T47D (cell line): ENCODE results near the gene BSPRY.

Source experiments
- DNase-seq, 2 experiments: peaks; one replicate each; pipeline versions ENCODE4 v3.0.0 to v3.0.0-alpha.2; 2011 to 2012; ENCODE audit warnings: low read depth in 1 of 2, low spot score in 1 of 2
- JUND ChIP-seq: IDR thresholded peaks from 2 replicates; pipeline ENCODE4 v1.6.1; 2012; ENCODE audit warnings: low read depth
- in situ Hi-C: cut with HindIII; loops from 2 replicates; pipeline ENCODE4 v1.10.0; 2016; ENCODE audit warnings: low sequenced_read_pairs, low pct_unique_long_range_greater_than_20kb

The BSPRY gene

DNA sequence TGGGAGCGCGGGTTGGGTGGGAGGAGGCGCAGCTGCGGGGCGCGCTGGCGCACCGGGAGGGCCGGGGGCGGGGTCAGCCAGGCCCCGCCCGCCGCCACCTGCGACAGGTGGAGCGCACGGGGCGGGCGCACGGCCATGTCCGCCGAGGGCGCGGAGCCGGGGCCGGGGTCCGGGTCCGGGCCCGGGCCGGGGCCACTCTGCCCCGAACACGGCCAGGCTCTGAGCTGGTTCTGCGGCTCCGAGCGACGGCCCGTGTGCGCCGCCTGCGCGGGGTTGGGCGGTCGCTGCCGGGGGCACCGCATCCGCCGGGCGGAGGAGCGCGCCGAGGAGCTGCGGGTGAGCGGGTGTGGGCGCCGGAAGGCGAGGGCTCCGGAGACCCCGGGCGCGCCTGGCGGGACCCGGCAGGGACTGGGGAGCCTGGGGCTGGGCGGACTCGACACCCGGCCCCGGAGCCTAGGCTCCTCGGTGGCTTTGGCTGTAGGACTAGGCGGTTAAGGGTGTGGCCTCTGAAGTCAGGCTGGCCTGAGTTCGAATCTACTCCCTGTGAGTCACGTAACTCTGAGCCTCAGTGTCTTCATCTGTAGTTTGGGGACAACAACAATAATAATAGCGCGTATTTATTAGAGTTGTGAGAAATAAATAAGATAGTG is at the start of gene BSPRY:
BSPRY (plus strand) TSS at position 97 of the 650 bp plus-strand sequence; CDS start at position 136, 39 bp downstream.
- peak; percentile 74 to 86 for DNase-seq
- in situ Hi-C loops, result no loop called here
- no peak for TF ChIP-seq JUND

DNA sequence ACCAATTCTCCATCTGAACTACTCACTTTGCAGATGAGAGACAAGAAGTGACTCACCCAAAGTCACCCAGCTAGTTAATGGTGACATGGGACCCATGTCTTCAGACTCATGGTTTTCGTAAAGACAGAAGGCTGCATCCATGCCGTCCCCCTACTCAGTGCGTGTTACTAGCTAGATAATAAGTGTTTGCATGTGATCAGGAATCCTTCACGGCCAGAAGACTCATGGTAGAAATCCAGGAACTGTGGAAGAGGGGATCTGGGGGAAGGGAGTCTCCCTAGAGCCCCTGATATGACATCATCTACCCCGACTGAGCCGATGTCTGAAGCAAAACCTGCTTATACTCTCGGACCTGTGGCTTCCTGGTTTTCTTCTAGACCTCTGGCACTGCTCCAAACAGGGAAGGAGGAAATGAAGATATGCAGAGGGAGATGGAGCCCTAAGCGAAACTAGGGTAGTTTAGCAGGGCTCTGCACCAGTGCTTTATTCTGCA is 49.5 kb upstream of the BSPRY start:
- DNase-seq, result peak; percentile 16 to 64
- no peak for TF ChIP-seq JUND
- in situ Hi-C loops, result no loop called here

DNA sequence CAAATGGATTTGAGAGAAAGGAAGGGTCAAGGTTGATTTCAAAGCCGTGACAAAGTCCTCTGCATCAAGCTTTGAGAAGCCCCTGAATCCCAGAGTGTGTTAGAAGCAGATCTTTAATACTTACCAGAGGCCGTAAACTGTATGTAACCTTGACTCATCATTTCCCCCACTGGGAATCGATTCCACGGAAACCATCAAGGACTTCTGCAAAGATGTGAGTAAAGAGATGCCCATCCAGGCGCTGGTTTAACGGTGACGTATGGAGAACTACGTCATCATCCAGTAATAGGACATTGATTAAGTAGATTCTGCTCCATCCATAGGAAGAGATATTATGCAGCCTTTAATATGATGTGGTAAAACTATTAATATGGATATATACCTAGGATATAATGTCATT is 47.8 kb upstream of the BSPRY start:
- DNase-seq, result no peak
- in situ Hi-C loops, result no loop called here
- no peak for TF ChIP-seq JUND

DNA sequence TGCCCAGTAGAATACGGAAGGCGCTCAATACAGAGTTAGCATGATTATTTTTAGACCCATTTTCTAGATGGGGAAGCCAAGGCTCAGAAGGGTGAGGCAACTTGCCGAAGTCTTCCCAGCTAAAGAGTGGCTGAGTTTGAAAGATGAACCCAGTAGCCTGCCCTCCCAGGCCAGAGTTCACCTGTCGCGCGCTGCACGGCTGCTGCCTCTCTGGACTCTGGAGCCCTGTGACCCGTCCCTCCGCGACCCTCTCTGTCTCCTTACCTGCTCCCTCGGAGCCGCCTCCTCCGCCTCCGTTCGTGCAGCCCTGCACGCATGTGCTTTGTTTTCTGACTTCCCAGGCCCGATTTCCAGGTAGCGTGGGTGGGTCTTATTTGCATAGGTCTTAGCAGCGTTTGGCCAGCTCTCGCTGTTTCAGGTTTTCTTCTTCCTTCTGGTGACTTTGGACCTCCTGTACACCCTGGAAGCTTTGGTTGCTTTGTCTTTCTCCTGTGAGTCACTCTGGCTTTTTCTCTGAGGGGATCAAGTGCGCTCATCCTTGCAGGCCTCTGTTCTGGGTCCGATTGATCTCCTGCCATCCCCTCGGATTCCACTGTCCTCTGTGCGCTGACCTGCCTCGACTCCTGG is 46.4 kb upstream of the BSPRY start, which contains the start of gene RNF183:
RNF183 (minus strand) TSS at position 585 of the 627 bp plus-strand sequence. CDS start 5,192 bp downstream, outside the sequence.
- no peak for TF ChIP-seq JUND
- in situ Hi-C loops, result no loop called here
- DNase-seq, result no peak

- in situ Hi-C loops, result no loop called here
These were observed 42.8 kb upstream of the BSPRY start for GRCh38 chr9:113306566-113306965.

DNA sequence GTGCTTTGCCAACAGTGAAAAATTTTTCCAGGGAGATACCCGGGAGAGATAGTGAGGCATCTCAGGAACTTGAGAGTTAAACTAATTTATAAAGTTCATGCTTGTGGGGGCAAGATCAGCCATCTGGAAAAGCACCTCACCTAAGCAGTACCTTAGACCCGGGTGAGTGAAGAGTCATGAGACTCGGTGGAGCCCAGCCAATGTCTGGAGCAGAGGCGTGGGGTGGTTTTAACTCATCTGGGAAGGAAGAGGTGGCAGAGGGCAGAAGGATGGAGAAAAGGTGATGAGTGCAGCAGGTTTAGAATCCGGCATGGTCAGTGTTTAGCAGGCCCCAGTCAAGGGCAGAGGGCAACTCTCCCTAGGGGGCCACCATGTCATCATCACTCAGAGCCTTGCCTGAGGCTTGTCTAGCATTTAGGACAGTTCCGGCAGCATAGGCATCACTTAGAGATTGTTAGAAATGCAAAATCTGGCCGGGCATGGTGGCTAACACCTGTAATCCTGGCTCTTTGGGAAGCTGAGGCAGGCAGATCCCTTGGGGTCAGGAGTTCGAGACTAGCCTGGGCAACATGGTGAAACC is 41.9 kb upstream of the BSPRY start:
- in situ Hi-C loops, result no loop called here
- no peak for DNase-seq
- no peak for TF ChIP-seq JUND

More at GRCh38 chr9:113306566-113306965, 42.8 kb upstream of the BSPRY start:
- TF ChIP-seq JUND, result no peak
- no peak for DNase-seq

GRCh38 chr9:113309204-113309813 is 40.0 kb upstream of the BSPRY start:
- in situ Hi-C loops, result no loop called here
- DNase-seq, result peak; percentile 29 to 75
- no peak for TF ChIP-seq JUND

DNA sequence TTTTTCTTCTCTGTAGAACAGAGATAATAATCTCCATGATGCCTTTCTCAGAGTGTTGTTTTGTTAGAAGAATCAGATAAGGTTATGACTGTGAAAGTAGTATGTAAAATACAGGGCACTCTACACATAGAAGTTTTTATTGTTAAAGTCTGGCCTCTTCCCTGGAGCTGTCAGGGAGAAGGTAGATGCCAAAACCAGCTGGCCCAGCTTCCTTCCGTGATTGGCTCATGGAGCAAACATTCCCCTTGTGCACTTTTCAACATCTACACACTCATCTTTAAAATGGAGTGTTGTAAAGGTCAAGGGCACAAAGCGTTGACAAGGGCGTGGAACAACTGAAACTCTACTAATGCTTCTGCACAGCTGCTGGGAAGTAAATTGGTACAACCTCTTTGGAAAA is 38.8 kb upstream of the BSPRY start:
- in situ Hi-C loops, result no loop called here
- peak in 1 of 2 experiments; percentile 42 for DNase-seq
- no peak for TF ChIP-seq JUND

DNA sequence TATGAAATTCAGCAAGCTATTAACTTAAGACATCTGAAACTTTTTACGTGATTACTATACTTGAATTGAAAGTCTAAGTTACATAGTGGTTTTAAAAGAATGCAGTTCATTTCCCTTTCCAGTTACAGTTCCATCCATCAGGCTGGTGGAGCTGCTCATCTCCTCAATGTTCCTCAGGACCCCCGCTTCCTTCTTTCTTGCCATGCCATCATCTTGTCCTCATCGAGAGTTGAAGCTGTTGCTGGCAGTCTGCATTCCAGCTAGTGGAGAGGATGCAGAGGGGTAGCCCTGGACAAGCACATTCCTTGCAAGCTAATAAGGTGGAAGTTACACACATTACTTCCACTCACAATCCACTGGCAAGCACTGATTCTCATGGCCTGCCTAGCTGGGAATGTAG is 37.4 kb upstream of the BSPRY start:
- TF ChIP-seq JUND, result no peak
- in situ Hi-C loops, result no loop called here

DNA sequence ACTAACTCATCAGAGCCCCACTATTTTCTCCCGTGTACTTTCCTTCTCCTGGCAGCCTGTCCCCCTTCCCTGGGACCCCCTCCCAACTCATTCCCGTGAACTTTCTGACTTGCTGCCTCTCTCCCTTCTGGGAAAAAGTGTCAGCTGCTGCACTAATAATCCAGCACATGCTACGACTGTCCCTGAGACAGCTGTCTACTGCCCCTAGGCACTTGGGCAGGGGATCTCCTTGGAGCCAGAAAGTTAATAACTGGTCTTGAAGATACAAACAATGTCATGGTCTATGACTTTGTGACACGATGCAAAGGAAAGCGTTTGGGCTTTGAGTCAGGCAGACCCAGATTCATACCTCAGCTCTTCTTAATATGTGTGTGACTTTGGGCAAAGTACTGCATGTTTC is 36.1 kb upstream of the BSPRY start:
- no peak for DNase-seq
- in situ Hi-C loops, result no loop called here
- no peak for TF ChIP-seq JUND

More for the DNA sequence above, 37.4 kb upstream of the BSPRY start:
- no peak for DNase-seq

- TF ChIP-seq JUND, result no peak
- in situ Hi-C loops, result no loop called here
- no peak for DNase-seq
These were observed 34.1 kb upstream of the BSPRY start for GRCh38 chr9:113315231-113315630.

DNA sequence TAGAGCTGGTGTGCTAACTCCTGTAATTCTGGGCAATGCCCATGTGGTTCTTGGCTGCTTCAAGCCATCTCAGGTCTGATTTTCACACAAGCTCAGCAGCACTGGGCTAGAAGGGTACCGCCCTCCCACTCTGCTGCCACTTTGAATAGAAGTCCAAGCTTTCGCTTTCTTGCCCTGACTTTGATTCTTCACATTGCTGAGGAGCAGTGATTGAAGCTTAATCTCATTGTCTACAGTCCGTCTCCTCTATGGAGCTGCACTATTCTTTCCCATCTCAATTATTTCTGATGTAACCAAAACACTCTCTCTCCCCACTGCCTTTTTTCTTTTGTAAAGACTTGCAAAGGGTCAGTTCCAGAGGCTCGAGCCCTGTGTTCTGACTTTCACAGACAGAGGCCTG is 33.3 kb upstream of the BSPRY start:
- in situ Hi-C loops, result no loop called here
- no peak for DNase-seq
- TF ChIP-seq JUND, result no peak

DNA sequence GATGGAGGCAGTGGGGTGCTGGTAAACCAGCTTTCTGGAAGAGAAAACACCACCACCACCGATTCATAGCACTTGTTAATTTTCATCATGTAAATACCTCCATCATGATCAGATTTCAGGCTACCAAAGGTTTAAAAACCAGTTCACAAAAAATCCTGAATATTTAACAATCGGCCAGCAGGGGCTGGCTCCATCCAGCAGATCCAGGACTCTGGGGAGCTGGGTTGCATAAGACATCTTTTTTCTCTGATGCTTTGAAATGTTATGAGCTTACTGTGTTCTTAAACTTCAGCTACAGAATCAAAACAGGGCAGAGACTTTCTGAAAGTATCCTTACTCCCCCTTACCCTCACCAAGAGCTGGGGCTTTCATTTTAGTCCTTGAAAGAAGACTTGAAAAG is 31.6 kb upstream of the BSPRY start:
- in situ Hi-C loops, result no loop called here
- no peak for DNase-seq

More for the DNA sequence above, 31.6 kb upstream of the BSPRY start:
- TF ChIP-seq JUND, result no peak
